Activated naive CD4-positive, alpha-beta T cell treated with Interleukin-2 at 50 U/mL for 16 hours (primary cell): ENCODE measurements around the gene PCGF3.
"Not testable (repeated sequence)": the region's sequence is repeated elsewhere in the genome, so short reads cannot be mapped to it uniquely, and the experiment has no call there.

Experiments
- DNase-seq: peaks from one replicate; pipeline ENCODE4 v3.0.0-alpha.2; 2020

PCGF3 gene

DNA sequence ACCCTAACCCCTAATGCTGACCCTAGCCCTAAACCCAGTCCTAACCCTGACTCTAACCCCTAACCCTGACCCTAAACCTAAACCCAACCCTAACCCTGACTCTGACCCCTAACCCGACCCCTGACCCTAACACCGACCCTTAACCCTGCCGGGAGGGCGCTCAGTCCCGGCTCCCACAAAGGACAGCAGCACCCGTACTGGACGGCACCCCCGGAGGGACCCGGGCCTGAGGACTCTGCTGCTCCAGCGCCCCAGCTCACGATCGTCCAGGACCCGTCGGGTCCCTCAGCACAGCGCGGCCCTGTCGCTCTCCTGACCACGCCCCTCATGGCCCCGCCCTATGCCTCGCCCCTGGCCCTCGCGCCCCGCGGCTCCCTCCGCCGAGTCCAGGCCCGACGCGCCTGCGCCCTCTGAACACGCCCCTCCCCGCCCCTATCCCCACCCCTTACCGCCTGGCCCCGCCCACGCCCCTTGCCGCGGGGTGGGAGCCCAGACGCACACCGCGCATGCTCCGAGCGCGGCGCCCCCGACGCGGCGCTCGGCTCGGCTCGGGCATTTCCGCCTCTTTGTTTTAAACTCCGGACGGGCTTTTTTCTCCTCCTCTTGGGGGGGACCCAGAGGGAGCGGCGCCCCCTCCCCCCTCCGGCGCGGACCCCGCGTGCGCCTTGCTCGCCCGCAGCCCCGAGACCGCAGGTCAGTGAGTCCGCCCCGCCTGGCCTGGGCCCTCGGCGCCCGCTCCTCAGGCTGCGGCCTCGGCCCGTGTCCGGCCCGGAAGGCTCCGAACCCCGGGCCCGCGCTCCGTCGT, at the start of gene PCGF3:
Gene PCGF3 (plus strand): TSS at position 555 of the 805 bp plus-strand sequence. CDS start 27,849 bp downstream, outside the sequence.
- peak; percentile 97 for DNase-seq

DNA sequence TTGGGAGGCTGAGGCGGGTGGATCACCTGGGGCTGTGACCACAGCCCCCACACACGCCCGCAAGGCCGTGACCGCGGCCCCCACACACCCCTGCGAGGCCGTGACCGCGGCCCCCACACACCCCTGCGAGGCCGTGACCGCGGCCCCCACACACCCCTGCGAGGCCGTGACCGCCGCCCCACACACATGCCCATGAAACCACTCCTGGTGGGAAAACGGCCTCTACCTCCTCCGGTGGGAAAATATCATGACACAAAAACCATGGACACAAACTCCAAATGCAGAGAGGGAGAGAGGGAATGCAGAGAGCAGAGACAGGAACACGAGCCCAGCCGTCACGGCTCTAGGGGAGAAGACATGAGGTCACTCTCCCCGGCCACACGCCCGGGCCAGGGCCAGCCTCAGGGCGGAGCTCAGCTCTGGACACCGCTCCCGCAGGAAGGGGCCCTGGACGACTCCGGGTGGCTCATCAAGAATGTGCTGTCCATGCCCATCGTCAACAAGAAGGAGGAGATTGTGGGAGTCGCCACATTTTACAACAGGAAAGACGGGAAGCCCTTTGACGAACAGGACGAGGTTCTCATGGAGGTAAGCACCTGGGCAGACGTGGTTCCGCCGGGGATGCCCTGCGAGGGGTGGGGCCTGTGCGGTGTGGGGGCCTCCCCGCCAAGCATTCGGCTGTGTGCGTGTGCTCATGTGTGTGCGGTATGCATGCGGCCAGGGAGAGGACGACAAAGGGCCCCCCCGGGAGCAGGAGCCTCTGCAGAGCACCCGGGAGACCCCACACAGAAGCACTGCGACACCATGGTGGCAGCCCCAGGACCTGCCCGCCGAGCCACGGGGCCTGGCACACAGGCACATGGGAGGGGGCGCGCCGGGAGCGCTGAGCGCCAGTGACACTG, 48.9 kb upstream of the PCGF3 start:
- no peak for DNase-seq

- no peak for DNase-seq
Observed at GRCh38 chr4:657338-657833, 48.2 kb upstream of the PCGF3 start.

GRCh38 chr4:657834-658667, 47.6 kb upstream of the PCGF3 start:
- no peak for DNase-seq

DNA sequence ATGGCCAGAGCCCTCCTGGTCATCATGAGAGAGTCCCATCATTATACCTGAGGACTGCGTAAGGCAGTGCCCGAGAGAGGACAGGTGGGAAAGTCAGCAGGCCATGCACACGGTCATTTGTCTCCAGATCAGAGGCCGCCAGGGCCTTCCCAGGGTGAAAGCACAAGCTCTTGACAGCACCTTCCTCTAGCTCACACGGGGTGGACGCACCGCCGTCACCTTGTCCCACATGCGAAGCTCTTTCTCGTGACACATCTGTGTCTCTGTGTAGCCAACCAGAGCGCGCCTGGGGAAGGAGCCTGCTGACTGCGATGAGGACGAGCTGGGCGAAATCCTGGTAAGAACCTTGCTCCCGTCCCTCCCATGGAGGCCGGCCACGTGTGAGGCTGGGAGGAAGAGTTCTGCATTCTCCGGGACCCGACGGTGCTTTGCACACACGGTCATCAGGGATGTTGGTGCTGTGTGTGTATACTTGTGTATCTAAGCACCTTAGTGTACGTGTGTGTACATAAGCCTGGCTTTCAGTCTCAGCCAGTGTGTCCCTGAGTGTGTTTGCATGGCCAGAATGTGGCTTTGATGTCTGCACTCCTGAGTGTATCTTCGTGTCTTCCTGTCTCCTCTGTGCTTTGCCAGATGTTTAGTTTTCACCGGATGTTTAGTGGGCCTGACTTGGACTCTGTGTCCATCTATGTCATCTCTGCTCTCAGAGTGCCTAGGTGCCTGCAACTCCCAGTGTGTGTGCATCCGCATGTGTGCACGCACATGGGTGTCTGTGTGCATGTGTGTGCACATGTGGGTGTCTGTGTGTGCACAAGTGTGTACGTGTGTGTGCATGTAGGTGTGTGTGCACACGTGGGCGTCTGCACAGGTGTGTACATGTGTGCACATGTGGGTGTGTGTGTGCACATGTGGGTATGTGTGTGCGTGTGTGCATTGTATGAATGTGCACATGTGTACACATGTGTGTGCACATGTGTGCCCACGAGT, 46.7 kb upstream of the PCGF3 start:
- DNase-seq = no peak

DNA sequence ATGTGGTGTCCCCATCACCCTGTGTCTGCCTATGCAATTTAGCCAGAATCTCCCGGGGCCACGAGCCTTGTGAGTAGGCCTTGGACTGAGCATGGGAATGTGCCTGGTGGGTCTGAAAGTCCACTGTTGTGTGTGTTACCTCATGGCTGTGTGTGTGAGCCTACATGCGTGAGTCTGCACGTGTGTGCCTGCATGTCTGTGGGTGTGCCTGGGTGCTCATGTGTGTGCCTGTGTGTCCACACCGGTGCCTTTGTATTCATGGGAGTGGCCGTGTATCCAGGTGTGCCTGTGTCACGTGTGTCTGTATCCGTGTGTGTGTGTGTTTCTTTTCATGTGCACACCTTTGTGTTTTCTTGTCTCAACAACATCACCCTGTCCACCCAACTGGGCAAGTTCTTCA, 45.8 kb upstream of the PCGF3 start:
- DNase-seq = no peak

- no peak for DNase-seq
Observed at GRCh38 chr4:660401-660800, 45.2 kb upstream of the PCGF3 start.

DNA sequence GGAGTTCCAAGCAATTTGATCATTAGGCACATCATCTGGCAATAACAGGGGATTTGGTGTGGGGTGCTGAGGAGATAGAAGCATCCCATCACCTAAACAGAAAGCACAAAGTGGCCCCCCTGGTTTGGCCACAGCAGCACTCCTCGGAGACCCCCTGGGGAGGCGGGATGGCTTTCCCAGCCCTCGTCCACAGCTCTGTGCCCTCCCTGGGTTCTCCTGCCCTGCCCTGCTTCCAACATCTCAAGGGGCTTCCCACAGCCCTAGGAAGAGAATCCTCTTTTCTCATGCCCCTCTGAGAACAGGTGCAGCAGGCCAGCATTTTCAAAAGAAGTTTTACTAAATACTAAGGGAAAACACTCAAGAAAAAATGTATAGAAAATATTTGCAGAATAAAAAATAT, 44.4 kb upstream of the PCGF3 start:
- no peak for DNase-seq

DNA sequence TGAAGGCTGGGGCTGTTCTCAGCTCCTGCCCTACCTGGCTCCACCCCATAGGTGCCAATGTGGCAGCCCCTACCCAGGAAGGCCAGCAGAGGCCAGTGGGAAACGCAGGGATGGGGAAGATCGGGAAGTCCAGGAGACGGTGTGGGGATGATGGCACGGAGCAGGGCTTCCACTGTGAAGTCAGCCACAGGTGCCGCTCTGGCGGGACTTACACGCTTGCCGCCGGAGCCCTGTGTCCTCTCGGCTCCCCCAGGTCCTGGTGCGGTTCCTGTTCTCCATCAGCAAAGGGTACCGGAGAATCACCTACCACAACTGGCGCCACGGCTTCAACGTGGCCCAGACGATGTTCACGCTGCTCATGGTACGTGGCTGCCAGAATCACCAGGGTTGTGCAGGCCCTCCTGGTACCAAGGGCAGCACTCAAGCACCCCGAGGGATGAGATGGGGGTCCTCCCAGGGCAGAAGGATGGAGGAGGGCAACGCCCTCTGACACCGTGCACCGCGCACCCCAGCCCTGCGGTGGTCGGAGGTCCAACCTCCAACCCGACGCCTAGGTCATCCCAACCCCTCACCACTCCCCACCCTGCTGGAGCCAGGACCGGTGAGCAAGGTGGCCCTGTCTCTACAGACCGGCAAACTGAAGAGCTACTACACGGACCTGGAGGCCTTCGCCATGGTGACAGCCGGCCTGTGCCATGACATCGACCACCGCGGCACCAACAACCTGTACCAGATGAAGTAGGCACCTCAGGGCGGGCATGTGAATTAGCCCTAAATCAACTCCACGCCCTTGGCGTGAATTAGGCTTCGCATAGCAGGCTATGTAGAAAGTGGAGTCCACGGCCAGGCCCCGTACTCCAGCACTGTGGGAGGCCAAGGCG, 43.5 kb upstream of the PCGF3 start:
- DNase-seq = no peak

- DNase-seq = no peak
Observed at GRCh38 chr4:663046-663437, 42.6 kb upstream of the PCGF3 start.

DNA sequence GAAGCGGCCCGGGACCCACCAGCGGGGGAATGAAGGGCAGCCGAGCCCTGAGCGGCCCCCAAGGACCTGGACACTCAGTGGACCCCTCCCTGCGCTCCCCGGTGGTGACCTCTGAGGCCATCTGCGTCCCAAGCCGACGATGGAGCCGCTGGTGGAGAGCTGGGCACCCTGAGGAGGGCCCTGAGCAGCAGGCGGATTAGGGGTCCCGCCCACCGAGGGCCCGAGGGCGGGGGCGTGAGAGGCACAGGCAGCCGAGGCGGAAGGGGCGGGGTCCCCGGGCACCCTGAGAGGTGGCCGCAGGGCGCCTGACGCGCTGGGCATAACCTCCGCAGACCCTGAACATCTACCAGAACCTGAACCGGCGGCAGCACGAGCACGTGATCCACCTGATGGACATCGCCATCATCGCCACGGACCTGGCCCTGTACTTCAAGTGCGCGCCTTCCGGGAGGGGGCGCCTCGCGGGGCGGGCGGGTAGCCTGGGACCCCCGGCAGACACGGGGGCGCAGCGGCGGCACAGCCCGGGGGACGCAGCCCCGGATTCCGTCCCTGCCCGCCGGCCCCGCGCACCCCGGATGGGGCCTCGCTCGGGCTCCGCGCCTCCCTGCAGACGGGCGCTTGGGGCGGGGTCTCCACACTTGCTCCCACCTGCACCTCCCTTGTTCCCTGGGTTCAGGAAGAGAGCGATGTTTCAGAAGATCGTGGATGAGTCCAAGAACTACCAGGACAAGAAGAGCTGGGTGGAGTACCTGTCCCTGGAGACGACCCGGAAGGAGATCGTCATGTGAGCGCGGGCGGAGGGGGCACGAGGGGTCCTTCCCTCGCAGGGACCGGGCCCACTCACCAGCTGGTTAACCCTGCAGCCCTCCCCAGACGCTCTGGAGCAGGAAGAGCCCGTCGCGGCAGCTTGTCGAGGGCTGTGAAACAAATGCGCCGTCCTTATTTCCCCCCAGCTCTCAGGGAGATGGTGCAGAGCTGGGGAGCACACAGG, 41.9 kb upstream of the PCGF3 start:
- DNase-seq = peak; percentile 78

DNA sequence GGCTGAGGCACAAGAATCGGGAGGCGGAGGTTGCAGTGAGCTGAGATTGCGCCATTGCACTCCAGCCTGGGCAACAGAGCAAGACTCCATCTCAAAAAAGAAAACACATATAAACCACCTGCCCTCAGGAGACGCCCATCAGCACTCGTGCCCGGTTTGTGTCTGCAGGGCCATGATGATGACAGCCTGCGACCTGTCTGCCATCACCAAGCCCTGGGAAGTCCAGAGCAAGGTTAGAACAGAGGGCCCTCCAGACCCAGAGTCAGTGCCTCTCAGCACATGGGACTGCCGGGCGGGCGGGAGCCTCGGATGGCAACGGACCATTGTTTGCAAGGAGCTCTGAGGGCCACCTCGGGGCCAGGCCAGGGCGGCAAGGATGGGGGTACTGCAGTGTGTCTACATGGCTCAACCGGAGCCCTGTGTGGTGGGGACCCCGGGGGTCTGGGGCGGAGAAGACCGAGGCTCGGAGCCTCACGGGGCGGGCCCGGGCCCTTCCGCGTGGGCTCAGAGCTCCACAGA, 40.9 kb upstream of the PCGF3 start:
- no peak for DNase-seq

DNA sequence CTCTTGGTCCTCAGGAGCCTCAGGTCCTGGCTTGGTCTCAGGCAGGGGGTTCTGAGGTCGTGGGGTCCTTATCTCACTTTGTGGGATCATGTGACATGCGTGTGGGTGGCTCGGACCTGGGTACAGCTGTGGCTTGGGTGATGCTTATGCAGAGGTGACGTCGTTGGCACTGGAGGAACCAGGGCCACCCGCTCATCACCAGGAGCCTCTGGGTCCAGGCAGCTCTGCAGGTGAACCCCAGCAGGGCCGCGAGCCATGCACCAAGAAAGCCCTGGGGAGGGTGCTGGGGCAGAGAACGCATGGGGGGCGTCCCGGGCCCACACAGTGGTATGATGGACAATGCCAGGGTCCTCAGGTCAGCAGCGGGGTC, 40.3 kb upstream of the PCGF3 start:
- no peak for DNase-seq

GRCh38 chr4:665751-666435, 39.7 kb upstream of the PCGF3 start:
- no peak for DNase-seq

GRCh38 chr4:666436-666810, 39.2 kb upstream of the PCGF3 start:
- DNase-seq = no peak

DNA sequence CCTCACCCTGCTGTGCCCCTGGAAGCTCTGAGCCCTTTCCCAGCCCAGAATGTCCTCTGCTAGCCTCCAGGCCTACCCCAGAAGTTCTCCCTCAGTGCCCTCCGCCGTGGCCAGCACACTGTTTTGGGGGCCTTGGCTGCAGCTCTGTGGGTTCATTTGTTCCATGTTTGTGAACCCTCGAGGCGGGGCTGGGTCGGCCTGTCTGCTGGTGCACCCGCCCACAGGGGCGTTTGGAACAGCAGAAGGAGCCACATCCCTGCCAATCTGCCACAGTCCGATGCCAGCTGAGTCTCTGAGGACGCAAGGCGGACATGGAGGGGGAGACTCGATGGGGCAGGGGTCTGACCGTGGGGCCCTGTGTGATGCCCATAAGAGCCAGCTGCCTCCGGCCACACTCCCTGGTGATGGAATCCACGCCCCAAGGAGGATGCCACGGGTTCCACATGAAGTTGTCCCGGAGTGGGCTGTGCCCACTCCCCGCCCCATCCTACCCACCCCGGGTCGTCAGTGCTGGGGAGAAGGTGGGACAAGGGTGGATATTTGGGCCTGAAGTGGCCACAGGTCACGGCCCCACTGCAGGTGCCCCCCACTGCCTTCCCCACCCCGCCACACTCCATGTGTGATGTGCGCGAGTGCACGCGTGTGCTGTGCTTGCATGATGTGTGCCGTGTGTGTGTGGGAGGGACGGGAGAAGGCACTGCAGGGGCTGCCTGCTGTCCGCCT, 38.6 kb upstream of the PCGF3 start:
- no peak for DNase-seq

DNA sequence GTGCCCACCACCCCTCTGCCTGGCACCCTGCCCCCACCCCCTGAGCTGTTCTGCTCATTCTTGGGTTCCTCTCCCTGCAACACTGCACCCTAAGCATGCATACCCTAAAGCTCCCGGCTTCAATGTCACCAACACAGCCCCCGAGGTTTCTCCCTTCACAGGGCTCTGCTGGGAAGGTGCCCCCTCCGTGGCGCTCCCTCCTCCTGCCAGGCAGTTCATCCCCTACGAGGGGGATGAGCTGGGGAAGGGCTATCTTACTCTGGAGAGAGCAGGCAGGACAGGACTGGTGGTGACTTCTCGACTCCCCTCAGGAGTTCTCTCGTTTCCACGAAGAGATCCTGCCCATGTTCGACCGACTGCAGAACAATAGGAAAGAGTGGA, 38.1 kb upstream of the PCGF3 start:
- DNase-seq = no peak

DNA sequence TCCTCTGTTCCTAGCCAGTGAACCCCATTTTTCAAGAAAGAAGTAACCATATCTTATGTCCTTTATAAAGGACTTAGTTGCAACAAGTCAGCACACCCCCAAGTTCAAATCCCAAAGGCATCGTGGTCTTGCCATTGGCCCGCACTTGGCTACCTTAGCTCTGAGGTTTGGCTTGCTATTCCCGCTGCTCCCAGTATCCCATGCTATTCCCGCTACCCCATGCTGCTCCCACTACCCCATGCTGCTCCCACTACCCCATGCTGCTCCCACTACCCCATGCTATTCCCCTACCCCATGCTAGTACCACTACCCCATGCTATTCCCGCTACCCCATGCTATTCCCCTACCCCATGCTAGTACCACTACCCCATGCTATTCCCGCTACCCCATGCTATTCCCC, 37.4 kb upstream of the PCGF3 start:
- DNase-seq = not testable (repeated sequence)
